A549 (cell line): Measurements from ENCODE around the gene DDI2.

Source experiments
- EP300 ChIP-seq, 2 experiments: fragments of >200 bp; sonication (Bioruptor Twin); formaldehyde crosslinking; IDR thresholded peaks; 2 replicates in 1 of 2; 3 replicates in 1 of 2; pipeline ENCODE4 v1.6.1; 2016 to 2017
- TF ChIP-seq, protein P1 (sequence below): fragments of 150-350 bp; IDR thresholded peaks from 2 replicates; pipeline ENCODE4 v1.6.1; 2014; ENCODE audit warnings: low read depth, mild to moderate bottlenecking, low read length

DNA sequence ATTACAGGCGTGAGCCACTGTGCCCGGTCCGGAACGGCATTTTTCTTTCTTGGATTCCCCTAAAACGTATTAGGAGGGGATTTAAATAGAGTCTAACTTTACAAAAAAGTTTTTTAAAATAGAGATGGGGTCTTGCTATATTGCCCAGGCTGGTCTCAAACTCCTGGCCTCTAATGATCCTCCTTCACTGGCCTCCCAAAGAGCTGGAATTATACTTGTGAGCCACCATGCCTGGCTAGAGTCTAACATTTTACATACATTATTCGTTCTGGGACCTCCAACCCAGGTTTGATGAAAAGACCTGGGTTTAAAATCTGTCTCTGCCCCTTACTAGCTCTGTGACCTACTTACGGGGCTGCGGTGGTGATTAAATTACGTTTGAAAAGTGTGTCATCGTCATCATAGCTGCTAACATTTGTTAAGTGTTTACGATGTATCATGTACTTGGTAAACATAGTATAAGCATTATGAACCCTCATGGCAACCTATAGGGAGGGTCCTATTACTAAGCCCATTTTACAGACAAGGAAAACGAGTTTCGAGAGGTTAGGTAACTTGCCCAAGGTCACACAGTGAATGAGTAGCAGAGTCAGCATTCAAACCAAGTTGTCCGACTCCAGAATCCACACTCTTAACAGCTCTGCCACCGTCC, 91.4 kb downstream of the DDI2 start:
- TF ChIP-seq EP300 (IDR thresholded peaks at IDR 0.05): no peak
- TF ChIP-seq, protein P1, sequence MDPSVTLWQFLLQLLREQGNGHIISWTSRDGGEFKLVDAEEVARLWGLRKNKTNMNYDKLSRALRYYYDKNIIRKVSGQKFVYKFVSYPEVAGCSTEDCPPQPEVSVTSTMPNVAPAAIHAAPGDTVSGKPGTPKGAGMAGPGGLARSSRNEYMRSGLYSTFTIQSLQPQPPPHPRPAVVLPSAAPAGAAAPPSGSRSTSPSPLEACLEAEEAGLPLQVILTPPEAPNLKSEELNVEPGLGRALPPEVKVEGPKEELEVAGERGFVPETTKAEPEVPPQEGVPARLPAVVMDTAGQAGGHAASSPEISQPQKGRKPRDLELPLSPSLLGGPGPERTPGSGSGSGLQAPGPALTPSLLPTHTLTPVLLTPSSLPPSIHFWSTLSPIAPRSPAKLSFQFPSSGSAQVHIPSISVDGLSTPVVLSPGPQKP: no peak
